GM19397 (cell line): ENCODE results near the gene EDN2.

Experiments used
- ATAC-seq: cut with Tn5 transposase; IDR thresholded peaks from one replicate; pipeline ENCODE4 v1.9.1; 2021; ENCODE audit warnings: mild to moderate bottlenecking, moderate library complexity; ENCODE audit not compliant: unreplicated experiment

Gene EDN2

GRCh38 chr1:41442697-41443251, 41.7 kb downstream of the EDN2 start:
- ATAC-seq: no peak

- no peak for ATAC-seq
These were observed 44.0 kb downstream of the EDN2 start for GRCh38 chr1:41440321-41441085.

GRCh38 chr1:41439234-41439633, 45.2 kb downstream of the EDN2 start:
- ATAC-seq: no peak

GRCh38 chr1:41438711-41439110, 45.8 kb downstream of the EDN2 start:
- ATAC-seq: no peak

- ATAC-seq: no peak
These were observed 47.5 kb downstream of the EDN2 start for GRCh38 chr1:41437011-41437355.

GRCh38 chr1:41436281-41437010, 48.0 kb downstream of the EDN2 start:
- ATAC-seq: no peak

GRCh38 chr1:41435570-41436178, 48.8 kb downstream of the EDN2 start:
- no peak for ATAC-seq

- no peak for ATAC-seq
These were observed 49.6 kb downstream of the EDN2 start for GRCh38 chr1:41434748-41435449.

GRCh38 chr1:41434306-41434705, 50.2 kb downstream of the EDN2 start:
- ATAC-seq: no peak

- no peak for ATAC-seq
These were observed 51.0 kb downstream of the EDN2 start for GRCh38 chr1:41433501-41433900.

- no peak for ATAC-seq
These were observed 51.8 kb downstream of the EDN2 start for GRCh38 chr1:41432481-41433280.

- ATAC-seq: no peak
These were observed 52.8 kb downstream of the EDN2 start for GRCh38 chr1:41431490-41432350.

- ATAC-seq: no peak
These were observed 53.9 kb downstream of the EDN2 start for GRCh38 chr1:41430582-41430981.

- ATAC-seq: no peak
These were observed 54.4 kb downstream of the EDN2 start for GRCh38 chr1:41430069-41430468.

- ATAC-seq: no peak
These were observed 54.8 kb downstream of the EDN2 start for GRCh38 chr1:41429641-41430035.
